ENCODE measurements around the gene FCHSD2. TPM values are rescaled to one million over a fixed set of nuclear protein-coding genes. Genes with fewer than 3 reads are reported as not detected.

The FCHSD2 gene
- total and polyA plus RNA-seq, 2 of the 13 experiments (the other 11 are each of a cell fraction or from before 2014, with no cell fraction given) = 20.5 to 24.8 TPM

GRCh38 chr11:73158356-73159051, 16.4 kb upstream of the FCHSD2 start (continued):
- TF ChIP-seq KIAA2018 (CRISPR knock-in tag; IDR thresholded peaks at IDR 0.05; ENCODE audit: borderline replicate concordance) (no peak), SPEN (CRISPR knock-in tag; IDR thresholded peaks at IDR 0.05; ENCODE audit: low read depth) (peak; percentile 87), ZNF556 (CRISPR knock-in tag; IDR thresholded peaks at IDR 0.05; ENCODE audit: borderline replicate concordance) (no peak), PBX3 (CRISPR knock-in tag; IDR thresholded peaks at IDR 0.05; ENCODE audit: borderline replicate concordance) (no peak), ZNF24 (IDR thresholded peaks at IDR 0.05) (no peak), NR2F2 (IDR thresholded peaks at IDR 0.05; ENCODE audit: borderline replicate concordance, low read depth) (peak; percentile 33; the same call in 1 of the 2 replicates), ZNF850 (CRISPR knock-in tag; conservative IDR thresholded peaks at IDR 0.05) (no peak), DPF2 (CRISPR knock-in tag; IDR thresholded peaks at IDR 0.05; ENCODE audit: borderline replicate concordance, low read depth) (peak; percentile 37; the same call in 1 of the 2 replicates), ZNF292 (CRISPR knock-in tag; IDR thresholded peaks at IDR 0.05; ENCODE audit: borderline replicate concordance, low read depth) (peak; percentile 79; the same call in 1 of the 2 replicates), DR1 (CRISPR knock-in tag; IDR thresholded peaks at IDR 0.05) (0 out of 2 replicates have a peak, but pooled peaks have one; percentile 41), FOXO4 (CRISPR knock-in tag; conservative IDR thresholded peaks at IDR 0.05) (no peak), ZC3H13 (CRISPR knock-in tag; IDR thresholded peaks at IDR 0.05) (no peak), IRX3 (CRISPR knock-in tag; IDR thresholded peaks at IDR 0.05; ENCODE audit: borderline replicate concordance, low read depth) (no peak), ZEB1 (IDR thresholded peaks at IDR 0.05; ENCODE audit: insufficient replicate concordance, low read depth) (peak; percentile 72), NFATC3 (CRISPR knock-in tag; IDR thresholded peaks at IDR 0.05) (no peak), ZNF761 (CRISPR knock-in tag; conservative IDR thresholded peaks at IDR 0.05) (no peak), TRIM24 (CRISPR knock-in tag; IDR thresholded peaks at IDR 0.05) (no peak), RBM39 (IDR thresholded peaks at IDR 0.05; ENCODE audit: low read depth, low read length, poor library complexity, severe bottlenecking) (no peak), CHD4 (IDR thresholded peaks at IDR 0.05; ENCODE audit: borderline replicate concordance, low read length) (no peak)
